ENCODE results near the gene RPRM.

Gene RPRM

DNA sequence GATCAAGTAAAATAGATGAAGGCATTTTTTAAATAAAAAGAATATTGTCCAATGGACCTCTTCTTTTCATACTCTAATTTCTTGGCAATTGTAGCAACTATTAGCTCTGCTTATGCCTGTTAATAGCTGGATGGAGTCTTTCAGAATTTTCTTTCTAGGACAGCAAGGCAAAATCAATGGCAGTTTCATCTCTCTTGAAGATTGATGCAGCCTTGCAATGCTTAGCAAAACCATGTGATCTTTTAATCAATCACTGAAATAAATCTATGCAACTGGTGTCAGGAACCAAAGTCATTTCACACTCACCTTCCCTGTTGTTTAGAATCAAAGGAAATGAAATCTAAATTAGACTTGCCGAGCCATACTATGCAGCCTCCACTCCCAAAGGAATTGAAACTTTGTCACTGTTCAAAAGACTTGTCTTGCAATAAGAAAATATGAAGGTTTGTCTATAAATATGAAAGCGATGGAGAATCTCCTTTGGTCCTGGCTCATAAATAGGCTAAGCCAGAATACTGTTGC is 16.2 kb downstream of the RPRM start:
- TF ChIP-seq, protein P1, sequence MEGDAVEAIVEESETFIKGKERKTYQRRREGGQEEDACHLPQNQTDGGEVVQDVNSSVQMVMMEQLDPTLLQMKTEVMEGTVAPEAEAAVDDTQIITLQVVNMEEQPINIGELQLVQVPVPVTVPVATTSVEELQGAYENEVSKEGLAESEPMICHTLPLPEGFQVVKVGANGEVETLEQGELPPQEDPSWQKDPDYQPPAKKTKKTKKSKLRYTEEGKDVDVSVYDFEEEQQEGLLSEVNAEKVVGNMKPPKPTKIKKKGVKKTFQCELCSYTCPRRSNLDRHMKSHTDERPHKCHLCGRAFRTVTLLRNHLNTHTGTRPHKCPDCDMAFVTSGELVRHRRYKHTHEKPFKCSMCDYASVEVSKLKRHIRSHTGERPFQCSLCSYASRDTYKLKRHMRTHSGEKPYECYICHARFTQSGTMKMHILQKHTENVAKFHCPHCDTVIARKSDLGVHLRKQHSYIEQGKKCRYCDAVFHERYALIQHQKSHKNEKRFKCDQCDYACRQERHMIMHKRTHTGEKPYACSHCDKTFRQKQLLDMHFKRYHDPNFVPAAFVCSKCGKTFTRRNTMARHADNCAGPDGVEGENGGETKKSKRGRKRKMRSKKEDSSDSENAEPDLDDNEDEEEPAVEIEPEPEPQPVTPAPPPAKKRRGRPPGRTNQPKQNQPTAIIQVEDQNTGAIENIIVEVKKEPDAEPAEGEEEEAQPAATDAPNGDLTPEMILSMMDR (IDR thresholded peaks at IDR 0.05; ENCODE audit: insufficient read depth, low read length, poor library complexity, severe bottlenecking) = no peak
- no peak for TF ChIP-seq EZH2phosphoT487 (conservative IDR thresholded peaks at IDR 0.05; ENCODE audit: low read length)
- no peak overlapping the region for H3K27ac ChIP-seq (ENCODE audit: low read depth, low read length)
- H3K27me3 ChIP-seq (ENCODE audit: low read length) = no peaks in the 10 kb centered on the region
- no peaks in the 10 kb centered on the region for H4K20me1 ChIP-seq (ENCODE audit: low read depth, low read length)
- H3K4me3 ChIP-seq (ENCODE audit: insufficient read depth, low read length, poor library complexity, severe bottlenecking) = no peak overlapping the region
- H3K79me2 ChIP-seq (ENCODE audit: insufficient read depth, low read length) = no peaks in the 10 kb centered on the region
- no peak overlapping the region for H3K4me2 ChIP-seq (ENCODE audit: low read depth, low read length, poor library complexity, severe bottlenecking)
- H3K9me2 ChIP-seq (replicated peaks; ENCODE audit: insufficient read depth, low read length) = no peaks in the 10 kb centered on the region
- no peaks in the 10 kb centered on the region for H3K9me3 ChIP-seq (ENCODE audit: insufficient read depth, low read length)
- H3F3A ChIP-seq (ENCODE audit: insufficient read depth) = no peaks in the 10 kb centered on the region
- no peaks in the 10 kb centered on the region for H3K36me3 ChIP-seq (ENCODE audit: low read length)
- no peak overlapping the region for H2AFZ ChIP-seq (ENCODE audit: low read depth, low read length, severe bottlenecking)
- H3K9ac ChIP-seq (ENCODE audit: low read length) = no peak overlapping the region

DNA sequence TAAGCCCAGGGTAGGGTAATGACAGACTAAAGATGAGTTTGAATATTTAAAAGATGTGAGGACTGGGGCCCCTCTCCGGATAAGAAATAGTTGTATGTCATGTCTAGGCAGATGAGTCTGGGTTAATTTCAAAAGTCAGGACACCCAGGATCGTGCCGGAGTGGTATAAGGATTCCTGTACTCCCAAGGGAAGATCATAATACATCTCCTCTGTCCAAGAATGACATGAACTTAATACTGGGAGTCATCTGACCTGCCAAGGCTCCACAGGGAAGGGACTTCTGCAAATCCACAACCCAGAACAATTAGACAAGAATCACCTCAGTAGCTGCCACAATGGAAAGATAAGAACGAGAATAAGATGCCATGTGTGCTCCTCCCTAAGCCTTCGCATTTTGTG is 17.1 kb downstream of the RPRM start:
- H3K4me2 ChIP-seq (ENCODE audit: low read depth, low read length, poor library complexity, severe bottlenecking) = no peak overlapping the region
- H3K9me2 ChIP-seq (replicated peaks; ENCODE audit: insufficient read depth, low read length) = no peaks in the 10 kb centered on the region
- no peak overlapping the region for H2AFZ ChIP-seq (ENCODE audit: low read depth, low read length, severe bottlenecking)
- TF ChIP-seq, protein P1 (IDR thresholded peaks at IDR 0.05; ENCODE audit: insufficient read depth, low read length, poor library complexity, severe bottlenecking) = no peak
- TF ChIP-seq EZH2phosphoT487 (conservative IDR thresholded peaks at IDR 0.05; ENCODE audit: low read length) = no peak
- H4K20me1 ChIP-seq (ENCODE audit: low read depth, low read length) = no peaks in the 10 kb centered on the region
- no peaks in the 10 kb centered on the region for H3K9me3 ChIP-seq (ENCODE audit: insufficient read depth, low read length)
- no peak overlapping the region for H3K4me3 ChIP-seq (ENCODE audit: insufficient read depth, low read length, poor library complexity, severe bottlenecking)
- no peaks in the 10 kb centered on the region for H3K27me3 ChIP-seq (ENCODE audit: low read length)
- H3K79me2 ChIP-seq (ENCODE audit: insufficient read depth, low read length) = no peaks in the 10 kb centered on the region
- no peak overlapping the region for H3K27ac ChIP-seq (ENCODE audit: low read depth, low read length)
- H3K36me3 ChIP-seq (ENCODE audit: low read length) = no peaks in the 10 kb centered on the region
- H3F3A ChIP-seq (ENCODE audit: insufficient read depth) = no peaks in the 10 kb centered on the region
- H3K9ac ChIP-seq (ENCODE audit: low read length) = no peak overlapping the region

DNA sequence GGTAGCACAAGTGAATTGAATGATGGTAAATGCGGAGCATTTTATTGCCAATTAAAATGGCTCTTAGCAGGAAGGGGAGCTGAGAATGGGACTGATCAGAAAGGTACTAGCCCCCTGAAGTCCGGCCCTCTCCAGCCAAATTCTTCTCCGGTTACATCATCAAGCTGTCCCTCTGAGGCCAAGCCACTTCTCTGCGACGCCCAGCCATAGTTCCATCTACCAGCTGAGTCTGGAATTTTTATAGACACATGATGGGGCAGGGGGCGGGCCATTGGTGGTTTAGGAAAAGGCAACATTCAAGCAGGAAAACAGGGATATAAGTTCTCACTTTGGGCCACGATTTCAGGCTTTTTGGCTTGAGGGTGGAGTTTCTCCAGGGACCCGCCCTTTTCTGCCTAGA is 22.7 kb downstream of the RPRM start:
- no peak overlapping the region for H3K4me3 ChIP-seq (ENCODE audit: insufficient read depth, low read length, poor library complexity, severe bottlenecking)
- no peaks in the 10 kb centered on the region for H3K9me2 ChIP-seq (replicated peaks; ENCODE audit: insufficient read depth, low read length)
- H3K27ac ChIP-seq (ENCODE audit: low read depth, low read length) = no peak overlapping the region
- H3K79me2 ChIP-seq (ENCODE audit: insufficient read depth, low read length) = no peaks in the 10 kb centered on the region
- no peaks in the 10 kb centered on the region for H3K36me3 ChIP-seq (ENCODE audit: low read length)
- no peaks in the 10 kb centered on the region for H4K20me1 ChIP-seq (ENCODE audit: low read depth, low read length)
- H3K4me2 ChIP-seq (ENCODE audit: low read depth, low read length, poor library complexity, severe bottlenecking) = no peak overlapping the region
- H3K9me3 ChIP-seq (ENCODE audit: insufficient read depth, low read length) = no peaks in the 10 kb centered on the region
- no peaks in the 10 kb centered on the region for H3K27me3 ChIP-seq (ENCODE audit: low read length)
- no peak overlapping the region for H3K9ac ChIP-seq (ENCODE audit: low read length)
- H3F3A ChIP-seq (ENCODE audit: insufficient read depth) = no peaks in the 10 kb centered on the region
- H2AFZ ChIP-seq (ENCODE audit: low read depth, low read length, severe bottlenecking) = no peak overlapping the region
- TF ChIP-seq, protein P1 (IDR thresholded peaks at IDR 0.05; ENCODE audit: insufficient read depth, low read length, poor library complexity, severe bottlenecking) = no peak
- no peak for TF ChIP-seq EZH2phosphoT487 (conservative IDR thresholded peaks at IDR 0.05; ENCODE audit: low read length)
